Ovary (tissue), 3 donors: ENCODE measurements around the gene SLIT3.

Source experiments
- EP300 ChIP-seq: sonication (generic); formaldehyde crosslinking; IDR thresholded peaks from one replicate; pipeline ENCODE4 v1.6.1; 2017; ENCODE audit warnings: antibody characterized with exemption
- TF ChIP-seq, protein P1 (sequence below), 3 donors: fragments of 450-650 bp in 2 of 3; fragments of 200-600 bp in 1 of 3; IDR thresholded peaks; one replicate each; pipeline versions ENCODE4 v1.5.1 to v1.8.0; 2016 to 2022; ENCODE audit warnings: antibody characterized with exemption in 3 of 3, mild to moderate bottlenecking in 1 of 3
- donor health status: DM: no; HTN: no; CAD: no.

DNA sequence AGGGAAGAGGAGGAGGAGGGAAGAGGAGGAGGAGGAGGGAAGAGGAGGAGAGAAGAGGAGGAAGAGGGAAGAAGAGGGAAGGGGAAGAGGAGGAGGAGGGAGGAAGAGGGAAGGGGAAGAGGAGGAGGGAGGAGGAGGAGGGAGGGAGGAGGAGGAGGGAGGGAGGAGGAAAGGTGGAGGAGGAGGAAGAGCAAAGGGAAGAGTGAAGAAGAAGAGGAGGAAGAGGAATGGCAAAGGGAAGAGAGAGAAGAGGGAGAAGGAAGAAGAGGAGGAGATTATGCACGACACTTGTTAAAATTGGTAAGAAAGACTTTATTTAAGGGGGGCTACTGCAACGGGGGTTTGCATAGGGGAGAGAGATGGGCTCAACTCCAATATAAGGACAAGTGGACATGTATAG lies 221.2 kb downstream of the SLIT3 start:
- TF ChIP-seq, protein P1, sequence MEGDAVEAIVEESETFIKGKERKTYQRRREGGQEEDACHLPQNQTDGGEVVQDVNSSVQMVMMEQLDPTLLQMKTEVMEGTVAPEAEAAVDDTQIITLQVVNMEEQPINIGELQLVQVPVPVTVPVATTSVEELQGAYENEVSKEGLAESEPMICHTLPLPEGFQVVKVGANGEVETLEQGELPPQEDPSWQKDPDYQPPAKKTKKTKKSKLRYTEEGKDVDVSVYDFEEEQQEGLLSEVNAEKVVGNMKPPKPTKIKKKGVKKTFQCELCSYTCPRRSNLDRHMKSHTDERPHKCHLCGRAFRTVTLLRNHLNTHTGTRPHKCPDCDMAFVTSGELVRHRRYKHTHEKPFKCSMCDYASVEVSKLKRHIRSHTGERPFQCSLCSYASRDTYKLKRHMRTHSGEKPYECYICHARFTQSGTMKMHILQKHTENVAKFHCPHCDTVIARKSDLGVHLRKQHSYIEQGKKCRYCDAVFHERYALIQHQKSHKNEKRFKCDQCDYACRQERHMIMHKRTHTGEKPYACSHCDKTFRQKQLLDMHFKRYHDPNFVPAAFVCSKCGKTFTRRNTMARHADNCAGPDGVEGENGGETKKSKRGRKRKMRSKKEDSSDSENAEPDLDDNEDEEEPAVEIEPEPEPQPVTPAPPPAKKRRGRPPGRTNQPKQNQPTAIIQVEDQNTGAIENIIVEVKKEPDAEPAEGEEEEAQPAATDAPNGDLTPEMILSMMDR (IDR thresholded peaks at IDR 0.05) = no peak
- TF ChIP-seq EP300 = no peak
